Mucosa of descending colon (tissue), 3 donors: Measurements from ENCODE around the gene NEDD4. TPM values are rescaled to one million over a fixed set of nuclear protein-coding genes. Genes with fewer than 3 reads are reported as not detected.

Experiments used
- ATAC-seq: fragments of 200-7000 bp; cut with Tn5 transposase; one replicate; pipeline ENCODE4 v1.9.1; 2020; ENCODE audit warnings: mild to moderate bottlenecking, moderate library complexity
- DNase-seq, 3 donors: peaks; one replicate each; pipeline ENCODE4 v3.0.0-alpha.2; 2020
- H3K36me3 ChIP-seq: fragments of 200-600 bp; one replicate; pipeline ENCODE4 v1.8.0; 2021; ENCODE audit warnings: low read depth, mild to moderate bottlenecking
- H3K4me1 ChIP-seq: fragments of 200-600 bp; one replicate; pipeline ENCODE4 v1.8.0; 2021; ENCODE audit warnings: low read depth, mild to moderate bottlenecking
- H3K4me3 ChIP-seq: fragments of 200-600 bp; one replicate; pipeline ENCODE4 v1.8.0; 2021; ENCODE audit warnings: mild to moderate bottlenecking
- H3K9me3 ChIP-seq: fragments of 200-600 bp; one replicate; pipeline ENCODE4 v1.8.0; 2021; ENCODE audit warnings: mild to moderate bottlenecking
- CTCF ChIP-seq: fragments of 200-600 bp; IDR thresholded peaks from one replicate; pipeline ENCODE4 v1.8.0; 2022; ENCODE audit warnings: antibody characterized with exemption, mild to moderate bottlenecking
- intact Hi-C, 2 donors: fragments of 100-400 bp; cut with DNase I in 1 of 2; cut with micrococcal nuclease in 1 of 2; formaldehyde crosslinking; loops; one replicate each; pipeline versions ENCODE4 v1.11.0 to v1.11.1; 2022; cut with DNase I, micrococcal nuclease
- total RNA-seq, 3 donors: library from RNA; stranded (reverse); fragmentation: NEBNext Ultra II Directional in 2 of 3; extraction: Animal tissue kit (Norgen Biotek cat#: 25700) in 2 of 3; gene quantifications; one replicate each; pipeline versions ENCODE4 v1.2.1 to v1.2.4, GENCODE V29; 2021 to 2023
- donor health status: DM: no; HTN: no; CAD: no; lungs with moderate emphysema.
- donor health status: DM: no; HTN: no; CAD: no.
- donor health status: DM: no; HTN: yes; CAD: no.

The NEDD4 gene
- total RNA-seq, 3 donors from 2014 or later, result 9.3 to 21.5 (median 10.2) TPM

GRCh38 chr15:55863911-55864310, 129.5 kb downstream of the NEDD4 start:
- no peaks in the 10 kb centered on the region for H3K9me3 ChIP-seq
- no peak overlapping the region for H3K4me3 ChIP-seq
- intact Hi-C loops, result no loop called here
- no peaks in the 10 kb centered on the region for H3K4me1 ChIP-seq
- no peaks in the 10 kb centered on the region for H3K36me3 ChIP-seq
- DNase-seq, result no peak
- ATAC-seq, result no peak
- TF ChIP-seq CTCF, result no peak

- ATAC-seq, result no peak
These were observed 132.3 kb downstream of the NEDD4 start for GRCh38 chr15:55861115-55861514.

GRCh38 chr15:55860468-55860867, 132.9 kb downstream of the NEDD4 start:
- H3K36me3 ChIP-seq, result no peaks in the 10 kb centered on the region
- ATAC-seq, result no peak

More at GRCh38 chr15:55861115-55861514, 132.3 kb downstream of the NEDD4 start:
- no peak for TF ChIP-seq CTCF
- DNase-seq, result no peak
- Histone ChIP-seq H3K4me3 (no peak overlapping the region), H3K9me3 (no peaks in the 10 kb centered on the region), H3K4me1 (no peaks in the 10 kb centered on the region), H3K36me3 (no peaks in the 10 kb centered on the region)
- intact Hi-C loops, result no loop called here

GRCh38 chr15:55859681-55860080, 133.7 kb downstream of the NEDD4 start:
- ATAC-seq (no peak), DNase-seq (no peak)
- no peaks in the 10 kb centered on the region for H3K9me3 ChIP-seq
- no peaks in the 10 kb centered on the region for H3K4me1 ChIP-seq
- TF ChIP-seq CTCF, result no peak
- H3K36me3 ChIP-seq, result no peaks in the 10 kb centered on the region
- no peak overlapping the region for H3K4me3 ChIP-seq
- intact Hi-C loops, result no loop called here

More at GRCh38 chr15:55860468-55860867, 132.9 kb downstream of the NEDD4 start:
- no peaks in the 10 kb centered on the region for H3K9me3 ChIP-seq
- H3K4me3 ChIP-seq, result no peak overlapping the region
- no peak for TF ChIP-seq CTCF
- H3K4me1 ChIP-seq, result no peaks in the 10 kb centered on the region
- intact Hi-C loops, result no loop called here
- DNase-seq, result no peak

GRCh38 chr15:55858661-55859060, 134.8 kb downstream of the NEDD4 start:
- DNase-seq, result no peak
- ATAC-seq, result no peak
- intact Hi-C loops, result no loop called here
- no peak overlapping the region for H3K4me3 ChIP-seq
- H3K9me3 ChIP-seq, result no peaks in the 10 kb centered on the region
- no peak for TF ChIP-seq CTCF
- no peaks in the 10 kb centered on the region for H3K36me3 ChIP-seq
- H3K4me1 ChIP-seq, result no peaks in the 10 kb centered on the region
